Measurements from ENCODE around the gene RAB31. TPM values are rescaled to one million over a fixed set of nuclear protein-coding genes. Genes with fewer than 3 reads are reported as not detected.

RAB31 gene
- total RNA-seq, 1 donor from 2014 or later = 36.0 TPM

DNA sequence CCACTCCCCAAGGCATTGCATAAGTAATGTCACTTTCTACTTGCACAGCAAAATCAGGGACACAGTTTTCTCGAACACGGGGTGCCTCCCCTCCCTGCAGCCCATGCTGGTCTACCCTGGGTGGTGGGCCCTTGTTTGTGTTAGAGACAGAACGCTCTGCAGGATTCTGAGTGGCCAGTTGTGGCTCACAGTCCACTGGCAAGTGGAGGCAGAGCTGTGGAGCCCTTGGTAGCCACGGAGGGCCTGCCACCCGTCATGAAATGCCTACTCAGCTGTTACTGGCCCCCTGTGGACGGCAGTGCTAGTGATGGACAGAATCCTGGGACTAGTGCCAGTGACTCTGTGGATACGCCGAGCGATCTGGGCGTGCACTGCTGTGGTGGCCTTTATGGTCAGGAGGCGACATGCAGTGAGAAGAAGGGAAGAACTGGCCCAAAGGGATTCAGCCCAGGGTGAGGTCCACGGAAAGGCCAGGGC, 123.7 kb downstream of the RAB31 start:
- peaks cover 6% of the 10 kb centered on the region for H3K4me1 Mint-ChIP-seq
- TF ChIP-seq, protein P1, sequence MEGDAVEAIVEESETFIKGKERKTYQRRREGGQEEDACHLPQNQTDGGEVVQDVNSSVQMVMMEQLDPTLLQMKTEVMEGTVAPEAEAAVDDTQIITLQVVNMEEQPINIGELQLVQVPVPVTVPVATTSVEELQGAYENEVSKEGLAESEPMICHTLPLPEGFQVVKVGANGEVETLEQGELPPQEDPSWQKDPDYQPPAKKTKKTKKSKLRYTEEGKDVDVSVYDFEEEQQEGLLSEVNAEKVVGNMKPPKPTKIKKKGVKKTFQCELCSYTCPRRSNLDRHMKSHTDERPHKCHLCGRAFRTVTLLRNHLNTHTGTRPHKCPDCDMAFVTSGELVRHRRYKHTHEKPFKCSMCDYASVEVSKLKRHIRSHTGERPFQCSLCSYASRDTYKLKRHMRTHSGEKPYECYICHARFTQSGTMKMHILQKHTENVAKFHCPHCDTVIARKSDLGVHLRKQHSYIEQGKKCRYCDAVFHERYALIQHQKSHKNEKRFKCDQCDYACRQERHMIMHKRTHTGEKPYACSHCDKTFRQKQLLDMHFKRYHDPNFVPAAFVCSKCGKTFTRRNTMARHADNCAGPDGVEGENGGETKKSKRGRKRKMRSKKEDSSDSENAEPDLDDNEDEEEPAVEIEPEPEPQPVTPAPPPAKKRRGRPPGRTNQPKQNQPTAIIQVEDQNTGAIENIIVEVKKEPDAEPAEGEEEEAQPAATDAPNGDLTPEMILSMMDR (IDR thresholded peaks at IDR 0.05) = no peak
- H3K9me3 Mint-ChIP-seq = no peaks in the 10 kb centered on the region
- no peak for DNase-seq
- POLR2A ChIA-PET = no interaction called here
- no peak overlapping the region for H3K27ac Mint-ChIP-seq
- no peak for ATAC-seq (ENCODE audit: low read depth)
- intact Hi-C loops (cut with micrococcal nuclease) = no loop called here
- H3K27me3 Mint-ChIP-seq = no peaks in the 10 kb centered on the region
- CTCF ChIA-PET = no interaction called here
- H3K4me3 Mint-ChIP-seq = no peak overlapping the region
- H3K36me3 Mint-ChIP-seq (ENCODE audit: low read depth) = peaks cover 24% of the 10 kb centered on the region

DNA sequence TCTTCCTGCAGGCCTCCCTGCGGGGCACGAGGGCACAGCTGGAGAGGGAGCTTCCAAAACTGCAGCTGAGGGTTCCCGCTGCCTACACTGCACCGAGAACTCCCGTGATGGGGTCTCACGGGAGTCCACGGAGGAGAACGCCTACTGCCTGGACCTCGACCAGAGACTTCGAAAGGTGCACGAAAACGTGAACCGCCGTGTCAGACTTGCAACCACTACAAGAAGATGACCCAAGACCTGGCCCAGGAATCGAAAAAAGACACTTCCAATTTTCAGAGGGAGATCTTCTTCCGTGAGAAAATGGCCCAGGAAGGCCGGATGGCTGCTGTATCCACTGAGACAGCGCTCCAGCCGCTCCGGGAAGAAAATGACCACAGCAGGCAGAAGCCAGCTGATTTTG, 124.8 kb downstream of the RAB31 start:
- TF ChIP-seq, protein P1 (IDR thresholded peaks at IDR 0.05) = no peak
- no peak for ATAC-seq (ENCODE audit: low read depth)
- no peaks in the 10 kb centered on the region for H3K27me3 Mint-ChIP-seq
- CTCF ChIA-PET = no interaction called here
- no peak overlapping the region for H3K27ac Mint-ChIP-seq
- no peaks in the 10 kb centered on the region for H3K4me1 Mint-ChIP-seq
- H3K36me3 Mint-ChIP-seq (ENCODE audit: low read depth) = peaks cover 27% of the 10 kb centered on the region
- no peaks in the 10 kb centered on the region for H3K9me3 Mint-ChIP-seq
- intact Hi-C loops (cut with micrococcal nuclease) = no loop called here
- H3K4me3 Mint-ChIP-seq = no peak overlapping the region
- no peak for DNase-seq
- POLR2A ChIA-PET = no interaction called here

- intact Hi-C loops (cut with micrococcal nuclease) = no loop called here
- CTCF ChIA-PET = no interaction called here
- no peak for ATAC-seq (ENCODE audit: low read depth)
- TF ChIP-seq, protein P1 (IDR thresholded peaks at IDR 0.05) = no peak
- H3K36me3 Mint-ChIP-seq (ENCODE audit: low read depth) = peaks cover 37% of the 10 kb centered on the region
- no peak overlapping the region for H3K4me3 Mint-ChIP-seq
- H3K27me3 Mint-ChIP-seq = no peaks in the 10 kb centered on the region
- POLR2A ChIA-PET = no interaction called here
- no peaks in the 10 kb centered on the region for H3K4me1 Mint-ChIP-seq
- no peak for DNase-seq
- H3K27ac Mint-ChIP-seq = no peak overlapping the region
- no peaks in the 10 kb centered on the region for H3K9me3 Mint-ChIP-seq
These were observed 126.5 kb downstream of the RAB31 start for GRCh38 chr18:9834551-9834950.

- DNase-seq = no peak
- POLR2A ChIA-PET = no interaction called here
- no peaks in the 10 kb centered on the region for H3K4me1 Mint-ChIP-seq
These were observed 127.1 kb downstream of the RAB31 start for GRCh38 chr18:9835113-9835755.

GRCh38 chr18:9835825-9836224, 127.7 kb downstream of the RAB31 start:
- no peak for ATAC-seq (ENCODE audit: low read depth)
- TF ChIP-seq, protein P1 (IDR thresholded peaks at IDR 0.05) = no peak
- Mint-ChIP-seq H3K9me3 (no peaks in the 10 kb centered on the region), H3K36me3 (ENCODE audit: low read depth) (peaks cover 43% of the 10 kb centered on the region), H3K27ac (no peak overlapping the region), H3K27me3 (no peaks in the 10 kb centered on the region), H3K4me1 (no peaks in the 10 kb centered on the region), H3K4me3 (no peak overlapping the region)
- no peak for DNase-seq
- intact Hi-C loops (cut with micrococcal nuclease) = no loop called here
- CTCF ChIA-PET = no interaction called here
- POLR2A ChIA-PET = no interaction called here

More at GRCh38 chr18:9835113-9835755, 127.1 kb downstream of the RAB31 start:
- TF ChIP-seq, protein P1 (IDR thresholded peaks at IDR 0.05) = no peak
- Mint-ChIP-seq H3K4me3 (no peak overlapping the region), H3K9me3 (no peaks in the 10 kb centered on the region), H3K36me3 (ENCODE audit: low read depth) (peaks cover 42% of the 10 kb centered on the region), H3K27me3 (no peaks in the 10 kb centered on the region), H3K27ac (no peak overlapping the region)
- intact Hi-C loops (cut with micrococcal nuclease) = no loop called here
- no peak for ATAC-seq (ENCODE audit: low read depth)
- CTCF ChIA-PET = no interaction called here
